GM21529 (cell line): ENCODE measurements around the gene RASIP1.

Source experiments
- ATAC-seq: cut with Tn5 transposase; IDR thresholded peaks from one replicate; pipeline ENCODE4 v1.9.1; 2021; ENCODE audit not compliant: unreplicated experiment

Gene RASIP1

GRCh38 chr19:48755787-48756186 lies 15.4 kb upstream of the RASIP1 start:
- ATAC-seq: no peak

DNA sequence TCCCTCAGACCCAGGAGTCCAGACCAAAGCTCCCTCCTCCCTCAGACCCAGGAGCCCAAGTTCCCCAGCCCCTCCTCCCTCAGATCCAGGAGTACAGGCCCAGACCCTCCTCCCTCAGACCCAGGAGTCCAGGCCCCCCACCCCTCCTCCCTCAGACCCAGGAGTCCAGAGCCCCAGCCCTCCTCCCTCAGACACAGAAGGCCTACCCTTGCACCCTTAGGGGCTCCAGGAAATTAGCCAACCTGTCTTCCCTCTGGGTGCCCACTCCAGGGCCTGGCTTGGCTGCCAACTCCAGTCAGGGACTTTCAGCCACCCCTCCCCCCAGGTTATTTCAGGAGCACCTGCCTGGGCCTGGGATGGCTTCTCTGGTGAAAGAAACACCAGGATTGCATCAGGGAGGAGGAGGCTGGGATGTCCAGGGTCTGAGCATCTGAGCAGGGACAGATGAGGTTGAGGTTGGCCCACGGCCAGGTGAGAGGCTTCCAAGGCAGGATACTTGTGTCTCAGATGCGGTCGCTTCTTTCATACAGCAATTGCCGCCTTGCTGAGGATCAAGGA lies 14.8 kb upstream of the RASIP1 start, which contains the start of gene FGF21:
Gene FGF21, plus strand, starts transcription at position 441 of the 558 bp plus-strand sequence. CDS start 713 bp downstream, outside the sequence.
- no peak for ATAC-seq

- no peak for ATAC-seq
These were observed 12.3 kb upstream of the RASIP1 start, which contains the start of gene FUT1 for GRCh38 chr19:48752496-48753365. FUT1 (minus strand) TSS chr19:48752641; CDS start chr19:48751281, 1,360 bp downstream.

DNA sequence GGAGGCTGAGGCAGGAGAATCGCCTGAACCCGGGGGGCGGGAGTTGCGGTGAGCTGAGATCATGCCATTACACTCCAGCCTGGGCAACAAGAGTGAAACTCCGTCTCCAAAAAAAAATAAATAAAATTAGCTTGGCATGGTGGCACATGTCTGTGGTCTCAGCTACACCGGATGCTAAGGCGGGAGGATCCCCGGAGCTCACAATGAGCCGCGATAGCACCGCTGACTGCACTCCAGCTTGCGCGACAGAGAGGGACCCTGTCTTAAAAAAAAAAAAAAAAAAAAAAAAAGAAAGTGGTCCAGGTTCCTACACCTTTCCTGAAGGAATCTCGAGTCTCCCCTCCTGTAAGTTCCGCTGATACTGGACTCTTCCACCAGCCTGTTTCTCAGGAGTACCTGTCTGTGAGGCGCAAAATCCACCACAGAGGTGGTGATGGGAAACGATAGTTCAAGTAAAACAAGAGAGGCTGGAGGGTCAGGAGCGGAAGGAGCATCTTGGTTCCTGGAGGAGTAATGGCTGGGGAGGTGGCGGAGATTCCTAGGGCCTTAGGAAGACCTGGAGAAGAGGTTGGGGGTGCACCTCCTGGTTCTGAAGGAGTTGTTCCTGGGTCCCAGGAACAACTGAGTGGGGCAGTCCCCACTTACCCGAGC lies 11.6 kb upstream of the RASIP1 start:
- ATAC-seq: no peak

DNA sequence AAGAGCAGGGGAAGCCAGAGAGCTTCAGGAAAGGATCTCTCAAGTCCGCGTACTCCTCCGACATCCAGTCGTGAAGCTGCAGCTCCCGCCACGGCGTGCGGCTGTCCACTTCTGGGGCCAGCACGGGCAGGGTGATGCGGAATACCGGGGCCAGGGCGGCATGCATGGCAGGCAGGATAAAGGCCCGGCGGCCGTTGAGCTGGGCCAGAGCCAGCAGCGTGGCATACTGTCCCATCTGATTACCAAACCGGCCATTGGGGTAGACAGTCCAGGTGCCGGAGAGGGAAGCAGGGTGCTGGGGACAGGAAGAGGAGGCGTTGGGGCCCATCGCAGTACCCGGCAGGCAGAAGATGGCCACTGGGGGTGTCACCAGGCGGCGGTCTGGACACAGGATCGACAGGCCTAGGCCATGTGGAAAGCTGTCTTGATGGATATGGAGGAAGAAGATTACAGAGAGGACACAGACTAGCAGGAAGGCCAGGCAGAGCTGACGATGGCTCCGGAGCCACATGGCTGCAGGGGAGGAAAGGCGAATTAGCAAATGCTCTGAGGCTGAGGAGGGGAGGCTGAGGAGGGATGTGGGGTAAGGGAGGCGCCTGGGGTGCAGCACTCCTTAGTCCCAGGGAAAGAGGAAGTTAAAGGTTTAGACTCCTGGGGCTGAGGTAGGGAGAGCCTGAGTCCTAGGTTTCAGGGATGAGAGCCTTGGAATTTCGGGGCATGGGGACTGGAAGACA lies 10.5 kb upstream of the RASIP1 start:
- no peak for ATAC-seq

DNA sequence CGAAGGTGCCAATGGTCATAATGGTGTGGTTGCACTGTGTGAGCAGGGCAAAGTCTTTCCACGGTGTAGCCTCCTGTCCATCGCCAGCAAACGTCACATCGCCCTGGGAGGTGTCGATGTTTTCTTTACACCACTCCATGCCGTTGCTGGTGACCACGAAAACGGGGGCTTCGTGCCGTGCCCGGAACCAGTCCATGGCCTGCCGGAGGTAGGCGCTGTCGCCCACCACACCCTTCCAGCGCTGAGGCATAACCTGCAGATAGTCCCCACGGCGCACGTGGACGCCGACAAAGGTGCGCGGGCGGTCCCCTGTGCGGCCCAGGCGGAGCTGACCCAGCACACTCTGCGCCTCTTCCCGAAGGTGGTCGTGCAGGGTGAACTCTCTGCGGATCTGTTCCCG lies 9.9 kb upstream of the RASIP1 start:
- ATAC-seq: no peak

GRCh38 chr19:48749571-48750198 lies 9.3 kb upstream of the RASIP1 start:
- ATAC-seq: no peak

GRCh38 chr19:48746738-48747575 lies 6.5 kb upstream of the RASIP1 start, which contains the start of gene IZUMO1:
IZUMO1 (minus strand) TSS chr19:48746909; CDS start chr19:48745859, 1,050 bp downstream.
- no peak for ATAC-seq

GRCh38 chr19:48746110-48746509 lies 5.7 kb upstream of the RASIP1 start:
- no peak for ATAC-seq

- ATAC-seq: no peak
These were observed 5.0 kb upstream of the RASIP1 start for GRCh38 chr19:48745208-48745995.

DNA sequence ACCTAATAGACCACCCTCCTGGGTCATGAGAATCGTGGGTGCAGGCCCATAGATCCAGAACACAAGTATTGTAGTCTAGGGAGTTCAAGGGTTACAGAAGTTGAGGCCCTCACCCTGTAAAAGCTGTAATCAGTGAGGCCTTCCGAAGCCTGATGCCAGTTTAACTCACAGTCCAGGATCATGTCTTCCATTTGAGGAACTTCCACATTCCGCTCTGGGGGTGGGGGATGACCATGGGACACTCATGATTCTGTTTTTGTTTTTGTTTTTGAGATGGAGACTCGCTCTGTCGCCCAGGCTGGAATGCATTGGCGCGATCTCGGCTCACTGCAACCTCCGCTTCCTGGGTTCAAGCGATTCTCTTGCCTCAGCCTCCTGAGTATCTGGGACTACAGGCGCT lies 1.7 kb upstream of the RASIP1 start:
- no peak for ATAC-seq

GRCh38 chr19:48741129-48741999 lies 954 bp upstream of the RASIP1 start:
- ATAC-seq: no peak

DNA sequence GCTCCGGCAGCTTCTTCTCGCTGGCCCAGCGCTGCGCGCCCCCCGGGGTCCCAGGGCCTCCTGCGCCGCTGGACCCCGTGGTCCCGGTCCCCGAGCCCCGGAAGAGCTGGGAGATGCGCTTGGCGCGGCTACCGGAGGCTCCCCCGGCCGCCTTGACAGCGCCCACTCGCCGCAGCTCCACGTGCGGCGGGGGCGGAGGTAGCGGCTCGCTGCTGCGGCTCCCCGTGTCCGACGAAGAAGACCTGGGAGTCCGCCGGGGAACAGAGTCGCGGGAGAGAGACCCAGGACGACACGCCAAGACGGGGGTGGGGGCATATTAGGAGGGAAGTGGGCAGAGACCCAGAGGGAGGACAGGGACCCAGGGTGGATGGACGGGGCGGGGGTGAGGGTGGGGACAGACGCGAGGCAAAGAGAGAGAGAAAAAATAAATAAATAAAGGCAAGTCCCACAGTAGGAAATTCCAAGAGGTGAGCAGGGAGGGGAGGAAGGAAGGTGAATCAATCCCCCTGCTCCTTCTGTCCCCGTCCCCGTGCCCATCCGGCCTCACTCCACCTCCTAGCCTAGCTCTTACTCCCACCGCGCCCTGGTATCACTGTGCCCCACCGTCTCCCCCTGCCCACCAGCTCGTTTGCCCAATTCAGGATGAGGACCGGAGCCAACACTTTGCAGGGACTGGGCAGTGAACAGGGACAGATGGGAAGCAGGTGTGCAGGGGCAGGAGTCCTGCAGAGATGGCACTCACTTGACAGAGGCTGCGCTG lies 826 bp downstream of the RASIP1 start:
- ATAC-seq: no peak

GRCh38 chr19:48738557-48739403 lies 1.6 kb downstream of the RASIP1 start:
- peak; percentile 90 for ATAC-seq

GRCh38 chr19:48737360-48737998 lies 2.9 kb downstream of the RASIP1 start:
- ATAC-seq: no peak
